K562 (cell line): Measurements from ENCODE around the gene THADA. TPM values are rescaled to one million over a fixed set of nuclear protein-coding genes. Genes with fewer than 3 reads are reported as not detected.

Experiments used
- ATAC-seq: fragments of 200-7000 bp; cut with Tn5 transposase; 3 replicates; pipeline ENCODE4 v1.9.1; 2020; ENCODE audit warnings: moderate library complexity
- BruUV-seq: library from RNA; stranded (reverse); fragments of 400-500 nt; replicated peaks from 2 replicates; lab custom pipeline; 2021; lab: Mats Ljungman, UMichigan
- CTCF ChIA-PET: fragments of 300-600 bp; formaldehyde crosslinking; extraction: SDS; loops from one replicate; lab custom pipeline; 2021; ENCODE audit warnings: low intra/inter-chr PET ratio; lab: Yijun Ruan, JAX
- POLR2A ChIA-PET: fragments of 300-600, 350-650 bp; sonication (Branson Sonifier 250); formaldehyde crosslinking; extraction: SDS; loops from one replicate; lab custom pipeline; 2021; ENCODE audit warnings: antibody characterized with exemption, inconsistent platforms; lab: Yijun Ruan, JAX
- DNase-seq, 4 experiments: peaks; one replicate each; pipeline versions ENCODE4 v3.0.0 to v3.0.0-alpha.2; 2011 to 2018; ENCODE audit warnings: low spot score in 3 of 4, mixed read lengths in 3 of 4; ENCODE audit errors: extremely low read depth in 1 of 4
- FAIRE-seq: peaks from 2 replicates; lab custom pipeline; 2011; peaks lifted over from hg19 to GRCh38; lab: Jason Lieb, UNC
- H2AFZ ChIP-seq: 2 replicates; pipeline ENCODE4 v1.6.0; 2011; ENCODE audit warnings: low read depth, low read length, control low read depth, inconsistent platforms
- H3K27ac ChIP-seq: fragments of 200-600 bp; 3 replicates; pipeline ENCODE4 v1.8.0; 2011; ENCODE audit warnings: low read depth, mild to moderate bottlenecking, control low read depth, inconsistent platforms, low read length, moderate library complexity, mixed read lengths; ENCODE audit errors: extremely low read depth
- H3K27me3 ChIP-seq, 2 experiments: fragments of 300-600 bp in 1 of 2; 2 replicates in 1 of 2; 3 replicates in 1 of 2; pipeline versions ENCODE4 v1.6.0 to v1.8.0; 2011; ENCODE audit warnings: inconsistent platforms in 2 of 2, low read length in 2 of 2, mild to moderate bottlenecking in 1 of 2, mixed read lengths in 1 of 2, moderate library complexity in 1 of 2; ENCODE audit not compliant: control insufficient read depth in 2 of 2, insufficient read depth in 2 of 2
- H3K36me3 ChIP-seq: fragments of 300-600 bp; 3 replicates; pipeline ENCODE4 v1.8.0; 2011; ENCODE audit warnings: mild to moderate bottlenecking, low read length, inconsistent platforms; ENCODE audit not compliant: control insufficient read depth, insufficient read depth
- H3K4me1 ChIP-seq, 2 experiments: fragments of 200-600 bp in 1 of 2; replicated peaks in 1 of 2; 2 replicates in 1 of 2; 3 replicates in 1 of 2; pipeline versions ENCODE4 v1.5.1 to v1.8.0; 2011; ENCODE audit warnings: inconsistent platforms in 2 of 2, low read length in 2 of 2, mild to moderate bottlenecking in 1 of 2, mixed read lengths in 1 of 2, moderate library complexity in 1 of 2; ENCODE audit not compliant: control insufficient read depth in 2 of 2, insufficient read depth in 2 of 2
- H3K4me2 ChIP-seq: 2 replicates; pipeline ENCODE4 v1.6.1; 2011; ENCODE audit warnings: low read length, control low read depth, inconsistent platforms, mixed read lengths; ENCODE audit not compliant: insufficient read depth
- H3K4me3 ChIP-seq: fragments of 200-600 bp; sonication (generic), shearing (Covaris generic); 2 replicates; pipeline ENCODE4 v1.5.1; 2016; ENCODE audit warnings: control low read depth, inconsistent platforms
- H3K79me2 ChIP-seq: fragments of 200-600 bp; 3 replicates; pipeline ENCODE4 v1.8.0; 2011; ENCODE audit warnings: low read length, inconsistent platforms; ENCODE audit not compliant: control insufficient read depth, insufficient read depth
- H3K9ac ChIP-seq, 2 experiments: 2 replicates each; pipeline versions ENCODE4 v1.6.0 to v1.6.1; 2011; ENCODE audit warnings: low read depth in 2 of 2, low read length in 2 of 2, control low read depth in 1 of 2, inconsistent platforms in 1 of 2, mild to moderate bottlenecking in 1 of 2, mixed read lengths in 1 of 2; ENCODE audit not compliant: insufficient read depth in 1 of 2
- H3K9me1 ChIP-seq: one replicate; pipeline ENCODE4 v1.6.0; 2011; ENCODE audit warnings: inconsistent platforms, mild to moderate bottlenecking, low read length, moderate library complexity; ENCODE audit not compliant: control insufficient read depth, insufficient read depth
- H3K9me3 ChIP-seq: replicated peaks from 2 replicates; pipeline ENCODE4 v1.5.1; 2011; ENCODE audit warnings: low read depth, low read length, inconsistent platforms; ENCODE audit not compliant: control insufficient read depth, insufficient read depth
- H4K20me1 ChIP-seq: replicated peaks from 2 replicates; pipeline ENCODE4 v1.6.1; 2011; ENCODE audit warnings: low read length, inconsistent platforms, mixed read lengths; ENCODE audit not compliant: control insufficient read depth, insufficient read depth
- HDGF ChIP-seq: fragments of 450-650 bp; IDR thresholded peaks from 2 replicates; pipeline ENCODE4 v1.6.1; 2016
- NONO ChIP-seq, 2 experiments: fragments of 200-400 bp in 1 of 2; fragments of 450-650 bp in 1 of 2; formaldehyde crosslinking in 1 of 2; IDR thresholded peaks; 2 replicates each; pipeline ENCODE4 v1.6.1; 2017; ENCODE audit warnings: low read depth in 2 of 2, mild to moderate bottlenecking in 2 of 2, moderate library complexity in 2 of 2, low read length in 1 of 2
- NR3C1 ChIP-seq: sonication (generic); formaldehyde crosslinking; IDR thresholded peaks from 2 replicates; pipeline ENCODE4 v1.8.1; 2022; ENCODE audit warnings: missing genetic modification reagents
- NR4A1 ChIP-seq, 2 experiments: fragments of 250-450 bp in 1 of 2; fragments of 450-650 bp in 1 of 2; sonication (Bioruptor Pico) in 1 of 2; IDR thresholded peaks; 2 replicates each; pipeline versions ENCODE4 v1.4.0 to v1.6.1; 2016 to 2020; ENCODE audit warnings: mild to moderate bottlenecking in 2 of 2, missing compliant biosample characterization in 1 of 2, missing genetic modification characterization in 1 of 2, moderate library complexity in 1 of 2
- PURB ChIP-seq: sonication (generic); formaldehyde crosslinking; IDR thresholded peaks from 2 replicates; pipeline ENCODE4 v1.9.0; 2021; ENCODE audit warnings: low read depth, mild to moderate bottlenecking, missing genetic modification reagents
- RBM25 ChIP-seq: fragments of 200-400 bp; formaldehyde crosslinking; IDR thresholded peaks from 2 replicates; pipeline ENCODE4 v1.6.1; 2018; ENCODE audit warnings: low read length, low read depth, moderate library complexity; ENCODE audit not compliant: severe bottlenecking
- RFX1 ChIP-seq: fragments of 450-650 bp; IDR thresholded peaks from 2 replicates; pipeline ENCODE4 v1.6.1; 2016; ENCODE audit warnings: mild to moderate bottlenecking, moderate library complexity
- SETDB1 ChIP-seq: IDR thresholded peaks from one replicate; pipeline ENCODE4 v1.6.1; 2012; ENCODE audit warnings: low read length, control low read depth, inconsistent platforms
- SNIP1 ChIP-seq: fragments of 450-650 bp; IDR thresholded peaks from 2 replicates; pipeline ENCODE4 v1.7.1; 2017; ENCODE audit warnings: low read depth, mild to moderate bottlenecking
- YBX1 ChIP-seq: fragments of 450-650 bp; IDR thresholded peaks from 2 replicates; pipeline ENCODE4 v1.7.1; 2016; ENCODE audit warnings: mild to moderate bottlenecking
- ZNF121 ChIP-seq: sonication (generic); formaldehyde crosslinking; conservative IDR thresholded peaks from 2 replicates; pipeline ENCODE4 v1.8.0; 2022; ENCODE audit warnings: missing genetic modification reagents
- ZNF133 ChIP-seq: fragments of 250-450 bp; sonication (Bioruptor Pico); IDR thresholded peaks from 2 replicates; pipeline ENCODE4 v1.4.0; 2020; ENCODE audit warnings: mild to moderate bottlenecking
- WGBS: fragments of 100-300 bp; shearing (Covaris generic); methylation state at CpG from one replicate; pipeline ENCODE4 v1.1.6; 2016; ENCODE audit warnings: low coverage, mixed read lengths; ENCODE audit not compliant: insufficient coverage; ENCODE audit errors: missing lambda C conversion rate; 5-methylcytosine and 5-hydroxymethylcytosine counted together
- in situ Hi-C: fragments of 300-500 bp; cut with MboI; formaldehyde crosslinking; loops from 4 replicates; pipeline ENCODE4 v1.15.0; 2018; ENCODE audit warnings: inconsistent platforms, mixed read lengths
- intact Hi-C: fragments of 100-400 bp; cut with micrococcal nuclease; formaldehyde crosslinking; loops from 2 replicates; pipeline ENCODE4 v1.14.2; 2022
- polyA plus RNA-seq, 8 experiments: library from polyadenylated mRNA; depleted of rRNA in 4 of 8; stranded (reverse) in 5 of 8; unstranded in 3 of 8; fragments of >200 nt; fragmentation: Nextera tagmentation in 2 of 8; fragmentation: Illumina TruSeq in 1 of 8; extraction: Ambion mirVana in 2 of 8; extraction: Trizol in 1 of 8; gene quantifications; 2 replicates each; pipeline versions ENCODE4 v1.2.1 to v1.2.3, GENCODE V29; 2011 to 2014; ENCODE audit warnings: inconsistent platforms in 1 of 8, missing spikeins in 1 of 8
- total RNA-seq, 7 experiments: library from RNA; depleted of rRNA in 6 of 7; stranded (reverse); fragments of >200 nt in 6 of 7; fragmentation: Illumina TruSeq in 2 of 7; extraction: Trizol in 2 of 7; gene quantifications; 2 replicates each; pipeline versions ENCODE4 v1.2.1 to v1.2.3, GENCODE V29; 2011 to 2021; ENCODE audit warnings: low replicate concordance in 1 of 7
- TF ChIP-seq, protein P1 (sequence below): fragments of 450-650 bp; formaldehyde crosslinking; IDR thresholded peaks from 2 replicates; pipeline ENCODE4 v1.4.0; 2020; ENCODE audit warnings: mild to moderate bottlenecking, moderate library complexity

THADA gene
- total and polyA plus RNA-seq, 9 of the 15 experiments (the other 6 are each of a cell fraction or from before 2014, with no cell fraction given) = 17.8 to 34.7 (median 31.9) TPM

DNA sequence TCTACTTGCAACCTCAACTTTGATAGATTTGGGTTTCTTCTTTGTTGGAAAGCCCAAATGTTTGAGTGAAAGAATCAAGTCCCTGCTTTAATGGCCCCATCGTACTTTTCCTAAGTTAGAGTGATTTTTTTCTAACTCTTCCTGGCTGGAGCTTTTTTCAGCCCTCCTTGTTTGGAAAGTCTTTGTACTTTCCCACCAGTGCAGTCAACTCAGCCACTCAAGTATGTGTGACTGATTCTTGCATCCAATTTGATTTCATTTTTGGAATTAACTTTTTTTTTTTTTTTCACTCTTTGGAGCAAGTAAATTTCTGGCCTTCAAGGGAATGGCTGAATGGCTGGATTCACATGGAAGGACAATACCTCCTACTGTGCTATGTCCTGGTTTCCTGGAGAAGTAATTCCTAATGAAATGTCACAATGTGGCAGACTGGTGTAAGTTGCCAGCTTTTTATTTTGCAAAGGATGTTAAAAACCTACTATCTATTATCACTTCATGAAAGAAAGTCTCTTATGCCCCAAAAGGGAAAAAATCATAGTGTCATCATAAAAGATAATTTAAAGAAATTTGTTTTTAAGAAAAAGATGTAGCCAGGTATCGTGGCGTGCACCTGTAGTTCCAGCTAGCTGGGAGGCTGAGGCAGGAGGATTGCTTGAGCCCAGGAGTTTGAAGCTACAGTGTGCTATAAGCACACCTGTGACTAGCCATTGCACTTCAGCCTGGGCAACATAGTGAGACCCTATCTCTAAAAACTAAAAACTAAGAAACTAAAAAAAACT, 293.5 kb downstream of the THADA start:
- H3K9me3 ChIP-seq = no peaks in the 10 kb centered on the region
- H2AFZ ChIP-seq = no peak overlapping the region
- no peaks in the 10 kb centered on the region for H4K20me1 ChIP-seq
- POLR2A ChIA-PET = interaction anchor here (0.5 to 0.7 kb wide), 2 partner anchors 13 to 87 kb away, joined by 3 read pairs; no protein-coding TSS in a partner anchor
- H3K9ac ChIP-seq = no peak overlapping the region
- no peak overlapping the region for H3K27ac ChIP-seq
- WGBS = 88% methylated on average over 3 of the region's 3 CpGs
- intact Hi-C loops = no loop called here
- no peaks in the 10 kb centered on the region for H3K79me2 ChIP-seq
- no peaks in the 10 kb centered on the region for H3K36me3 ChIP-seq
- H3K9me1 ChIP-seq = no peaks in the 10 kb centered on the region
- peaks cover 0 to 4% of the 10 kb centered on the region in 2 experiments; a peak in 1 of 5 replicates for H3K4me1 ChIP-seq
- CTCF ChIA-PET = interaction anchor here (0.7 kb wide), 1 partner anchor 73 kb away, joined by 3 read pairs; no protein-coding TSS in a partner anchor
- in situ Hi-C loops = no loop called here
- DNase-seq (no peak), FAIRE-seq (no peak), ATAC-seq (no peak)
- TF ChIP-seq SNIP1 = no peak
- TF ChIP-seq, protein P1, sequence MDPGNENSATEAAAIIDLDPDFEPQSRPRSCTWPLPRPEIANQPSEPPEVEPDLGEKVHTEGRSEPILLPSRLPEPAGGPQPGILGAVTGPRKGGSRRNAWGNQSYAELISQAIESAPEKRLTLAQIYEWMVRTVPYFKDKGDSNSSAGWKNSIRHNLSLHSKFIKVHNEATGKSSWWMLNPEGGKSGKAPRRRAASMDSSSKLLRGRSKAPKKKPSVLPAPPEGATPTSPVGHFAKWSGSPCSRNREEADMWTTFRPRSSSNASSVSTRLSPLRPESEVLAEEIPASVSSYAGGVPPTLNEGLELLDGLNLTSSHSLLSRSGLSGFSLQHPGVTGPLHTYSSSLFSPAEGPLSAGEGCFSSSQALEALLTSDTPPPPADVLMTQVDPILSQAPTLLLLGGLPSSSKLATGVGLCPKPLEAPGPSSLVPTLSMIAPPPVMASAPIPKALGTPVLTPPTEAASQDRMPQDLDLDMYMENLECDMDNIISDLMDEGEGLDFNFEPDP (CRISPR knock-in tag) = no peak
- TF ChIP-seq YBX1 = no peak
- no peak for TF ChIP-seq RFX1
- no peak for TF ChIP-seq PURB (CRISPR knock-in tag)
- TF ChIP-seq NR3C1 (CRISPR knock-in tag) = no peak
- TF ChIP-seq RBM25 = peak; percentile 18
- no peak for TF ChIP-seq ZNF133 (CRISPR knock-in tag)
- TF ChIP-seq SETDB1 = no peak
- no peak for TF ChIP-seq HDGF
- no peak for TF ChIP-seq NR4A1 (CRISPR knock-in tag; IDR thresholded peaks at IDR 0.05)
- no peak for TF ChIP-seq NR4A1 (tag; IDR thresholded peaks at IDR 0.05)
- TF ChIP-seq ZNF121 (CRISPR knock-in tag) = peak; percentile 51
- no peak for TF ChIP-seq NONO (IDR thresholded peaks at IDR 0.05; ENCODE audit: low read depth in 2 of 2, low read length in 1 of 2)
- no TSS peak for BruUV-seq
- no peak overlapping the region for H3K4me3 ChIP-seq
- H3K4me2 ChIP-seq = no peak overlapping the region
- H3K27me3 ChIP-seq = no peaks in the 10 kb centered on the region
